GM10266 (cell line): ENCODE measurements around the gene FAM216A.
"Not testable (repeated sequence)": the region's sequence is repeated elsewhere in the genome, so short reads cannot be mapped to it uniquely, and the experiment has no call there.

ENCODE experiments used
- DNase-seq: peaks from one replicate; pipeline ENCODE4 v3.0.0; 2012; ENCODE audit errors: extremely low spot score
- CTCF ChIP-seq: IDR thresholded peaks from 2 replicates; pipeline ENCODE4 v1.5.1; 2012; ENCODE audit warnings: mild to moderate bottlenecking, low read depth; ENCODE audit not compliant: control insufficient read depth, insufficient read depth; ENCODE audit errors: missing control alignments

The FAM216A gene

GRCh38 chr12:110436231-110436630 is 32.4 kb upstream of the FAM216A start:
- no peak for TF ChIP-seq CTCF
- no peak for DNase-seq

- no peak for DNase-seq
- no peak for TF ChIP-seq CTCF
These were observed 24.2 kb upstream of the FAM216A start for GRCh38 chr12:110444455-110444854.

- peak; percentile 95 for TF ChIP-seq CTCF
- DNase-seq, result peak; percentile 85
These were observed 18.7 kb upstream of the FAM216A start, which contains the start of gene ARPC3 for GRCh38 chr12:110449799-110450497. Gene ARPC3 (minus strand): TSS chr12:110450337. CDS start chr12:110450260, 77 bp downstream.

- no peak for DNase-seq
- no peak for TF ChIP-seq CTCF
These were observed 17.4 kb upstream of the FAM216A start for GRCh38 chr12:110451263-110451662.

GRCh38 chr12:110453569-110454296 is 14.9 kb upstream of the FAM216A start:
- TF ChIP-seq CTCF, result no peak
- DNase-seq, result no peak

- DNase-seq, result no peak
- TF ChIP-seq CTCF, result no peak
These were observed 9.9 kb upstream of the FAM216A start for GRCh38 chr12:110458756-110459155.

GRCh38 chr12:110461189-110461588 is 7.5 kb upstream of the FAM216A start:
- not testable (repeated sequence) for DNase-seq
